ENCODE measurements around the gene SHISAL2A. TPM values are rescaled to one million over a fixed set of nuclear protein-coding genes. Genes with fewer than 3 reads are reported as not detected.

Gene SHISAL2A
- polyA plus RNA-seq, 6 donors from 2014 or later: 7.4 to 19.6 (median 15.7) TPM

GRCh38 chr1:52668711-52669110 lies 35.7 kb downstream of the SHISAL2A start:
- ATAC-seq (ENCODE audit: low read depth in 2 of 2) (no peak), DNase-seq (no peak)
- Mint-ChIP-seq H3K27me3 (no peaks in the 10 kb centered on the region), H3K36me3 (peaks cover 7 to 21% of the 10 kb centered on the region in 2 donors), H3K4me3 (no peak overlapping the region), H3K27ac (peak overlapping the region in 1 of 6 donors; percentile 67), H3K4me1 (peaks cover 12 to 22% (median 12%) of the 10 kb centered on the region in 3 donors), H3K9me3 (no peaks in the 10 kb centered on the region)

- no peak for DNase-seq
- ATAC-seq (ENCODE audit: low read depth in 2 of 2): no peak
- Mint-ChIP-seq H3K27ac (peak overlapping the region in 2 of 6 donors; percentile 84 to 94), H3K4me3 (no peak overlapping the region), H3K27me3 (no peaks in the 10 kb centered on the region), H3K36me3 (peaks cover 7 to 21% of the 10 kb centered on the region in 2 donors), H3K9me3 (no peaks in the 10 kb centered on the region), H3K4me1 (peaks cover 12 to 22% (median 13%) of the 10 kb centered on the region in 3 donors)
These were observed 36.7 kb downstream of the SHISAL2A start for GRCh38 chr1:52669696-52670095.

GRCh38 chr1:52670604-52671003 lies 37.6 kb downstream of the SHISAL2A start:
- Mint-ChIP-seq H3K27me3 (no peaks in the 10 kb centered on the region), H3K4me1 (peaks cover 5 to 15% (median 13%) of the 10 kb centered on the region in 3 donors), H3K4me3 (no peak overlapping the region), H3K36me3 (peaks cover 7 to 21% of the 10 kb centered on the region in 2 donors), H3K9me3 (no peaks in the 10 kb centered on the region), H3K27ac (no peak overlapping the region)
- DNase-seq: no peak
- ATAC-seq (ENCODE audit: low read depth in 2 of 2): no peak

GRCh38 chr1:52672946-52673345 lies 40.0 kb downstream of the SHISAL2A start:
- ATAC-seq (ENCODE audit: low read depth in 2 of 2) (no peak), DNase-seq (no peak)
- Mint-ChIP-seq H3K27me3 (no peaks in the 10 kb centered on the region), H3K27ac (peak overlapping the region in 1 of 6 donors; percentile 32), H3K4me3 (no peak overlapping the region), H3K4me1 (peaks cover 4 to 11% (median 5%) of the 10 kb centered on the region in 3 donors), H3K9me3 (no peaks in the 10 kb centered on the region), H3K36me3 (peaks cover 7 to 16% of the 10 kb centered on the region in 2 donors)

- Mint-ChIP-seq H3K27me3 (no peaks in the 10 kb centered on the region), H3K36me3 (peaks cover 4 to 15% of the 10 kb centered on the region in 2 donors), H3K4me1 (peaks cover 4 to 10% (median 5%) of the 10 kb centered on the region in 3 donors), H3K9me3 (no peaks in the 10 kb centered on the region), H3K27ac (no peak overlapping the region), H3K4me3 (no peak overlapping the region)
- ATAC-seq (ENCODE audit: low read depth in 2 of 2): no peak
- DNase-seq: no peak
These were observed 40.5 kb downstream of the SHISAL2A start for GRCh38 chr1:52673513-52673912.

- ATAC-seq (ENCODE audit: low read depth in 2 of 2): no peak
- Mint-ChIP-seq H3K4me1 (peaks cover 4 to 8% (median 7%) of the 10 kb centered on the region in 3 donors), H3K36me3 (peaks cover 0 to 17% of the 10 kb centered on the region in 2 donors), H3K27ac (peak overlapping the region in 2 of 6 donors; percentile 16 to 24), H3K4me3 (no peak overlapping the region), H3K27me3 (no peaks in the 10 kb centered on the region), H3K9me3 (no peaks in the 10 kb centered on the region)
- no peak for DNase-seq
These were observed 41.8 kb downstream of the SHISAL2A start for GRCh38 chr1:52674497-52675384.

- Mint-ChIP-seq H3K27me3 (no peaks in the 10 kb centered on the region), H3K4me1 (peaks cover 6 to 12% (median 7%) of the 10 kb centered on the region in 3 donors), H3K4me3 (no peak overlapping the region), H3K9me3 (no peaks in the 10 kb centered on the region), H3K27ac (peak overlapping the region in 1 of 6 donors; percentile 18), H3K36me3 (peaks cover 7 to 10% of the 10 kb centered on the region in 2 donors)
- ATAC-seq (ENCODE audit: low read depth in 2 of 2): no peak
- DNase-seq: no peak
These were observed 43.4 kb downstream of the SHISAL2A start for GRCh38 chr1:52676249-52676903.

- Mint-ChIP-seq H3K27ac (peak overlapping the region in 1 of 6 donors; percentile 57), H3K9me3 (no peaks in the 10 kb centered on the region), H3K4me1 (peaks cover 6 to 12% (median 7%) of the 10 kb centered on the region in 3 donors), H3K4me3 (no peak overlapping the region), H3K27me3 (no peaks in the 10 kb centered on the region), H3K36me3 (peaks cover 7 to 10% of the 10 kb centered on the region in 2 donors)
- ATAC-seq (ENCODE audit: low read depth in 2 of 2) (no peak), DNase-seq (no peak)
These were observed 44.3 kb downstream of the SHISAL2A start for GRCh38 chr1:52677076-52677806.

- H3K4me3 Mint-ChIP-seq: no peak overlapping the region
- peaks cover 7 to 11% of the 10 kb centered on the region in 2 donors for H3K36me3 Mint-ChIP-seq
- ATAC-seq (ENCODE audit: low read depth in 2 of 2) (no peak), DNase-seq (no peak)
- peak overlapping the region in 2 of 6 donors; percentile 72 to 90 for H3K27ac Mint-ChIP-seq
- H3K27me3 Mint-ChIP-seq: no peaks in the 10 kb centered on the region
- peaks cover 0 to 2% (median 0%) of the 10 kb centered on the region in 7 donors for H3K9me3 Mint-ChIP-seq
- peaks cover 6 to 12% (median 7%) of the 10 kb centered on the region in 3 donors for H3K4me1 Mint-ChIP-seq
These were observed 46.1 kb downstream of the SHISAL2A start for GRCh38 chr1:52679048-52679447.

- Mint-ChIP-seq H3K4me3 (no peak overlapping the region), H3K36me3 (peaks cover 7 to 13% of the 10 kb centered on the region in 2 donors), H3K27me3 (no peaks in the 10 kb centered on the region), H3K4me1 (peaks cover 7 to 12% (median 10%) of the 10 kb centered on the region in 3 donors), H3K9me3 (peaks cover 0 to 2% (median 0%) of the 10 kb centered on the region in 7 donors), H3K27ac (peak overlapping the region in 2 of 6 donors; percentile 15 to 90)
- ATAC-seq (ENCODE audit: low read depth in 2 of 2) (no peak), DNase-seq (no peak)
These were observed 46.5 kb downstream of the SHISAL2A start for GRCh38 chr1:52679498-52679897.

GRCh38 chr1:52680353-52680752 lies 47.4 kb downstream of the SHISAL2A start:
- ATAC-seq (ENCODE audit: low read depth in 2 of 2) (no peak), DNase-seq (no peak)
- H3K9me3 Mint-ChIP-seq: peaks cover 0 to 2% (median 0%) of the 10 kb centered on the region in 7 donors
- no peak overlapping the region for H3K4me3 Mint-ChIP-seq
- peak overlapping the region in 4 of 6 donors; percentile 10 to 53 (median 47) for H3K27ac Mint-ChIP-seq
- peaks cover 13 to 15% (median 15%) of the 10 kb centered on the region in 3 donors for H3K4me1 Mint-ChIP-seq
- H3K36me3 Mint-ChIP-seq: peaks cover 7 to 13% of the 10 kb centered on the region in 2 donors
- H3K27me3 Mint-ChIP-seq: no peaks in the 10 kb centered on the region

GRCh38 chr1:52681136-52681535 lies 48.2 kb downstream of the SHISAL2A start:
- H3K9me3 Mint-ChIP-seq: peaks cover 0 to 2% (median 0%) of the 10 kb centered on the region in 7 donors

More at GRCh38 chr1:52681136-52681535, 48.2 kb downstream of the SHISAL2A start:
- Mint-ChIP-seq H3K36me3 (peaks cover 7 to 13% of the 10 kb centered on the region in 2 donors), H3K27ac (peak overlapping the region in 1 of 6 donors; percentile 50), H3K4me1 (peaks cover 18 to 22% (median 21%) of the 10 kb centered on the region in 3 donors), H3K4me3 (no peak overlapping the region), H3K27me3 (no peaks in the 10 kb centered on the region)
- ATAC-seq (ENCODE audit: low read depth in 2 of 2): no peak
- DNase-seq: no peak
